AG09309 (cell line): Measurements from ENCODE around the gene DAND5.

ENCODE experiments used
- DNase-seq: peaks from one replicate; pipeline ENCODE4 v3.0.0-alpha.2; 2010; ENCODE audit warnings: low read depth
- H3K4me3 ChIP-seq: 2 replicates; pipeline ENCODE4 v1.5.1; 2011; ENCODE audit warnings: mild to moderate bottlenecking, low read depth, low read length, moderate library complexity; ENCODE audit not compliant: control insufficient read depth
- CTCF ChIP-seq: IDR thresholded peaks from 2 replicates; pipeline ENCODE4 v1.5.1; 2011; ENCODE audit warnings: mild to moderate bottlenecking, low read depth, low read length, inconsistent platforms; ENCODE audit not compliant: insufficient read depth, control insufficient read depth; ENCODE audit errors: missing control alignments

DAND5 gene

DNA sequence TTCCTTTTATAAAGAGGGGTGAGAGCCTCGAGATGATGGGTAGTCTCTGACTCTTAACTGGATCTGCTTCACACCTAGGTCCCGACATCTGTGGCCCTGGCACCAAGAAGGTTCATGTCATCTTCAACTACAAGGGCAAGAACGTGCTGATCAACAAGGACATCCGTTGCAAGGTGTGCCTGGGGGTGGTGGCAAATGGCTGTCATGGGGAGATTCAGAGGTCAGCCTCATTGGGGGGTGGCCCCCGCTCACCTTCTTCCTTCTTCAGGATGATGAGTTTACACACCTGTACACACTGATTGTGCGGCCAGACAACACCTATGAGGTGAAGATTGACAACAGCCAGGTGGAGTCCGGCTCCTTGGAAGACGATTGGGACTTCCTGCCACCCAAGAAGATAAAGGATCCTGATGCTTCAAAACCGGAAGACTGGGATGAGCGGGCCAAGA is 29.4 kb upstream of the DAND5 start:
- H3K4me3 ChIP-seq, result peak overlapping the region; percentile 92
- DNase-seq, result no peak

GRCh38 chr19:12940897-12941296 is 28.5 kb upstream of the DAND5 start:
- no peak overlapping the region for H3K4me3 ChIP-seq
- DNase-seq, result no peak
- TF ChIP-seq CTCF, result no peak

More for the DNA sequence above, 29.4 kb upstream of the DAND5 start:
- no peak for TF ChIP-seq CTCF

DNA sequence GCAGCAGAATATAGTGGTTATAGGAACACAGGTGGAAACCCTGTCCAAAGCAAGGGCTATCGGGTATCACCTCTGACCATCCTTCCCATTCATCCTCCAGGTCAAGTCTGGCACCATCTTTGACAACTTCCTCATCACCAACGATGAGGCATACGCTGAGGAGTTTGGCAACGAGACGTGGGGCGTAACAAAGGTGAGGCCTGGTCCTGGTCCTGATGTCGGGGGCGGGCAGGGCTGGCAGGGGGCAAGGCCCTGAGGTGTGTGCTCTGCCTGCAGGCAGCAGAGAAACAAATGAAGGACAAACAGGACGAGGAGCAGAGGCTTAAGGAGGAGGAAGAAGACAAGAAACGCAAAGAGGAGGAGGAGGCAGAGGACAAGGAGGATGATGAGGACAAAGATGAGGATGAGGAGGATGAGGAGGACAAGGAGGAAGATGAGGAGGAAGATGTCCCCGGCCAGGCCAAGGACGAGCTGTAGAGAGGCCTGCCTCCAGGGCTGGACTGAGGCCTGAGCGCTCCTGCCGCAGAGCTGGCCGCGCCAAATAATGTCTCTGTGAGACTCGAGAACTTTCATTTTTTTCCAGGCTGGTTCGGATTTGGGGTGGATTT is 25.8 kb upstream of the DAND5 start:
- DNase-seq, result no peak
- no peak overlapping the region for H3K4me3 ChIP-seq
- TF ChIP-seq CTCF, result no peak

DNA sequence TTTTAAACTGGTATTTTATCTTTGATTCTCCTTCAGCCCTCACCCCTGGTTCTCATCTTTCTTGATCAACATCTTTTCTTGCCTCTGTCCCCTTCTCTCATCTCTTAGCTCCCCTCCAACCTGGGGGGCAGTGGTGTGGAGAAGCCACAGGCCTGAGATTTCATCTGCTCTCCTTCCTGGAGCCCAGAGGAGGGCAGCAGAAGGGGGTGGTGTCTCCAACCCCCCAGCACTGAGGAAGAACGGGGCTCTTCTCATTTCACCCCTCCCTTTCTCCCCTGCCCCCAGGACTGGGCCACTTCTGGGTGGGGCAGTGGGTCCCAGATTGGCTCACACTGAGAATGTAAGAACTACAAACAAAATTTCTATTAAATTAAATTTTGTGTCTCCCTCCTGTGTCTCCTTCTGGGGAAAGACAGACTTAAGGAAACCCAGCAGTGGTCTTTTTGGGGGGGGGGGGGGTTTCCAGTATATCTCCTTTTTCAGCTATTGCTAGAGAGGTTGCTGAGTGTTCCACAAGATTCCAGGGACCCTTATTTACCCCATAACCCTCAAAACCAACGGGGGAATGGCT is 25.2 kb upstream of the DAND5 start:
- no peak for DNase-seq
- no peak for TF ChIP-seq CTCF
- H3K4me3 ChIP-seq, result no peak overlapping the region

DNA sequence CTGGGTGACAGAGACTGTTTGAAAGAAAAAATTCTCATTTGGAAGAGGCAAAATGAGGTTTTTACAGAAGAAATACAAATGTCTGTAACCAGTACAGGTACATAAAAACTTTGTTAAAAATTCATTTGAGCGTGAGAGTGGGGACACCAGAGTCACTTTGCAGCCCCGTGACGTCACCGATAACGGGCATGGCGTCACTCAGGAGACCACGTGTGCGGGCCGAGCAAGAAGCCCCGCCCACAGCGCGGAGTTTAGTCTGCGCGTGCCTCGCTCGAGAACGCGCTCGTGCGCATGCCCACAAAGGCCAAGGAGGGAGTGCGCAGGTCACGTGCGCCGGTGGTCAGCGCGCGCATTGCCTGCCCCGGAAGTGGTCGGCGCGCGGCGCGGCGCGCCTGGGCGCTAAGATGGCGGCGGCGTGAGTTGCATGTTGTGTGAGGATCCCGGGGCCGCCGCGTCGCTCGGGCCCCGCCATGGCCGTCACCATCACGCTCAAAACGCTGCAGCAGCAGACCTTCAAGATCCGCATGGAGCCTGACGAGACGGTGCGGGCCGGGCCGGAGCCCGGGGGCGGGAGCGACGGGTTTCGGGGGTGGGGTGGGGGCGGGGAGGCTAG is 23.8 kb upstream of the DAND5 start, which contains the start of gene RAD23A:
Gene RAD23A, plus strand, starts transcription at position 384 of the 613 bp plus-strand sequence. Its CDS starts 87 bp downstream, at position 471.
- H3K4me3 ChIP-seq, result peak within 1 kb of the TSS; percentile 72

More for the DNA sequence above, 23.8 kb upstream of the DAND5 start, which contains the start of gene RAD23A:
- peak; percentile 87 for DNase-seq
- no peak for TF ChIP-seq CTCF
